Activated gamma-delta T cell (primary cell): ENCODE measurements around the gene DUSP22.

Experiments used
- DNase-seq: peaks from one replicate; lab custom pipeline; 2025; lab: John Stamatoyannopoulos, UW

DUSP22 gene

GRCh38 chr6:339480-339879 lies 47.2 kb downstream of the DUSP22 start:
- no peak for DNase-seq

GRCh38 chr6:340186-340955 lies 48.1 kb downstream of the DUSP22 start:
- DNase-seq, result no peak

GRCh38 chr6:340991-341827 lies 48.9 kb downstream of the DUSP22 start:
- DNase-seq, result no peak

- DNase-seq, result no peak
These were observed 49.9 kb downstream of the DUSP22 start for GRCh38 chr6:341914-342831.

- no peak for DNase-seq
These were observed 50.5 kb downstream of the DUSP22 start for GRCh38 chr6:342832-343179.

GRCh38 chr6:343226-343935 lies 51.1 kb downstream of the DUSP22 start:
- no peak for DNase-seq

- DNase-seq, result no peak
These were observed 51.9 kb downstream of the DUSP22 start for GRCh38 chr6:343960-344815.

GRCh38 chr6:344816-345340 lies 52.6 kb downstream of the DUSP22 start:
- no peak for DNase-seq

- DNase-seq, result no peak
These were observed 53.6 kb downstream of the DUSP22 start for GRCh38 chr6:345747-346385.

- no peak for DNase-seq
These were observed 54.2 kb downstream of the DUSP22 start for GRCh38 chr6:346386-347030.

GRCh38 chr6:347232-347631 lies 54.9 kb downstream of the DUSP22 start:
- DNase-seq, result no peak

- no peak for DNase-seq
These were observed 55.9 kb downstream of the DUSP22 start for GRCh38 chr6:347951-348859.

GRCh38 chr6:348860-349396 lies 56.6 kb downstream of the DUSP22 start:
- DNase-seq, result no peak

GRCh38 chr6:349491-349921 lies 57.2 kb downstream of the DUSP22 start:
- no peak for DNase-seq

- no peak for DNase-seq
These were observed 58.1 kb downstream of the DUSP22 start for GRCh38 chr6:350371-350770.

GRCh38 chr6:351011-351866 lies 59.0 kb downstream of the DUSP22 start:
- no peak for DNase-seq

GRCh38 chr6:351867-352289 lies 59.6 kb downstream of the DUSP22 start:
- DNase-seq, result no peak
